Activated naive CD8-positive, alpha-beta T cell treated with anti-CD3 and anti-CD28 coated beads, Interleukin-2, amount 50 U/mL, for 24 hours (primary cell): Measurements from ENCODE around the gene BORCS6.

ENCODE experiments used
- ATAC-seq: fragments of 150-1000 bp; cut with Tn5 transposase; one replicate; pipeline ENCODE4 v1.10.0; 2021
- DNase-seq: peaks from one replicate; pipeline ENCODE4 v3.0.0; 2021
- H3K27ac Mint-ChIP-seq: one replicate; pipeline ENCODE4 v1.8.0; 2021; ENCODE audit warnings: mild to moderate bottlenecking, mixed read lengths
- H3K27me3 Mint-ChIP-seq: one replicate; pipeline ENCODE4 v1.8.0; 2021; ENCODE audit warnings: mixed read lengths
- H3K36me3 Mint-ChIP-seq: one replicate; pipeline ENCODE4 v1.8.0; 2021; ENCODE audit warnings: low read depth, mixed read lengths
- H3K4me1 Mint-ChIP-seq: one replicate; pipeline ENCODE4 v1.8.0; 2021; ENCODE audit warnings: mixed read lengths
- H3K4me3 Mint-ChIP-seq: one replicate; pipeline ENCODE4 v1.8.0; 2021; ENCODE audit warnings: mild to moderate bottlenecking, moderate library complexity, mixed read lengths
- H3K9me3 Mint-ChIP-seq: one replicate; pipeline ENCODE4 v1.8.0; 2021; ENCODE audit warnings: mixed read lengths

Gene BORCS6

GRCh38 chr17:8147141-8147804, 42.7 kb downstream of the BORCS6 start:
- Mint-ChIP-seq H3K4me1 (peaks cover 18% of the 10 kb centered on the region), H3K4me3 (no peak overlapping the region), H3K27ac (no peak overlapping the region), H3K27me3 (no peaks in the 10 kb centered on the region), H3K36me3 (peaks cover 31% of the 10 kb centered on the region), H3K9me3 (no peaks in the 10 kb centered on the region)
- ATAC-seq (no peak), DNase-seq (no peak)

DNA sequence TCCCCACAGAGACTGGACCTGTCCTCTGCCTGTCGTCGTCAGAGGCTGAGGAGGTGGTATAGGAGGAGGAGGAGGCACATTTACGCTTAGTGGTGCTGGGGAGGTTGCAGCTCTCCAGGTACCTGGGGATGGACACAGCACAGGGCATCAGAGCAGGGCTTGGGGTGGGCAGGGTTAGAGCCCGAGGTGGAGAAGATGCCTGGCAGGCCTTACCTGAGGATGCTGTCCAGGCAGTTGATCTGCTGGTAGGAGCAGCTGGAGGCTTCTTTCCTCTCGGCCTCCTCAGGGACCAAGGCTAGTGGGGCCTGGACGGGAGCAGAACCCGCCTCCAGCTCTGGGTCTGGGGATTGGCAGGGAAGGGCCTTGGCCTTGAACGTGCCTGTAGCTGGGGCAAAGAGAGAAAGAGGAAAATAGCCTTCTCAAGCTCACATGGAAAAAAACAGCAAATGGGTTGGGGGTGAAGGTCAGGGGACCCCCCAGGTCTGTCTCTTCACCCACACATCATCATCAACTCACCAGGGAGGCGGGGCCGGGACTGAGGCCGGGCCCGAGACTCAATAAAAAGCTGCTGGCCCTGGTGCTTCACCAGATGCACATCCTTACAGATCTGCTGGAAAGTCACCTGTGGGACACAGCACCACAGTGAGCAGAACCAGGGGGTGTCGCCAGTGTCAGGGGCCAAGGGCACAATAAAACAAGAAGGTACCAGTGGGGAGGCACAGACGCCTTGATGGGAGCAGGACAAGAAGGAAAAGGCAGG, 43.4 kb downstream of the BORCS6 start:
- ATAC-seq (no peak), DNase-seq (no peak)
- Mint-ChIP-seq H3K9me3 (no peaks in the 10 kb centered on the region), H3K36me3 (peaks cover 31% of the 10 kb centered on the region), H3K27ac (no peak overlapping the region), H3K27me3 (no peaks in the 10 kb centered on the region), H3K4me3 (no peak overlapping the region), H3K4me1 (peaks cover 14% of the 10 kb centered on the region)

GRCh38 chr17:8145811-8146210, 44.2 kb downstream of the BORCS6 start:
- peaks cover 9% of the 10 kb centered on the region for H3K4me1 Mint-ChIP-seq
- no peak for ATAC-seq
- no peak for DNase-seq
- no peak overlapping the region for H3K27ac Mint-ChIP-seq
- H3K9me3 Mint-ChIP-seq: no peaks in the 10 kb centered on the region
- H3K36me3 Mint-ChIP-seq: peaks cover 35% of the 10 kb centered on the region
- no peaks in the 10 kb centered on the region for H3K27me3 Mint-ChIP-seq
- no peak overlapping the region for H3K4me3 Mint-ChIP-seq

DNA sequence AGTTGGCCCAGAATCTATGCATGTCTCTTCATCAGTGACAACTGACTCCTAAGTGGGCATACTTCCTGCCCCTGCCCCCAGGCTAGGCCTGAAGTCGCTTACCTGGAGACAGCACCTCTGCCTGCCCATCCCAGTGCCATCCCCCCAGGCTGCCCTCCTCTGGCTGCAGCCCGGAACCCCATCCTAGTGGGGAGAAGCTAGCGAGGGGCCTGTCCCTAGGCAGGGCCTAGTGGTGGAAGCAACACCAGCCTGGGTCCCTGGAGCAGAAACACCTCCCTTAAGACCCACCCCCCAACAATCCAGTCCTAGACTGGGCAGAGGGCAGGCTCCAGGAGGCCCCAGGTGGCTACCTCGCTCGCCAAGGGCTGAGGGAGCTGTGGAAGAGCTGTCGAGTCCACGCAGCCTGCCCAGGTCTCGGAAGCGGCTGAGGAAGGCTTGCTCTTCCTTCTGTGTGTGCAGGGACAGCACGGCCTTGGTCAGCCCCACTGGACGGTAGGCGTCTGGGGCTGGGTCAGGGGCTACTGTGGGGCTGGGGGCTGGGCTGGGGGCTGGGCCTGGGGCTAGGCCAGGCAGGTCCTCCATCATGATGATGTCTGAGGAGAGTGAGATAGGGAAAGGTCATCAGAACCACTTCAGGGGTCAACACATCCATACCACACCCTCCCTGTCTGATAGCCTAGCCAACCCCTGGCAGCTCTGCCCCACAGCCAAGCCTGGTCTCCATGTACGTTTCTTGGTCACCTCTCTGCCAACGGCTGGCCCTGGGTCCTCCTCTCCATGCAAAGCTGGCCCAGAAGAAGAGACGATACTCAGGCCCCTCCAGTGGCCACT, 45.4 kb downstream of the BORCS6 start:
- no peaks in the 10 kb centered on the region for H3K27me3 Mint-ChIP-seq
- H3K9me3 Mint-ChIP-seq: no peaks in the 10 kb centered on the region
- DNase-seq: no peak
- ATAC-seq: no peak
- no peak overlapping the region for H3K4me3 Mint-ChIP-seq
- H3K4me1 Mint-ChIP-seq: no peaks in the 10 kb centered on the region
- H3K36me3 Mint-ChIP-seq: peaks cover 41% of the 10 kb centered on the region
- no peak overlapping the region for H3K27ac Mint-ChIP-seq

GRCh38 chr17:8143581-8144400, 46.2 kb downstream of the BORCS6 start:
- H3K27me3 Mint-ChIP-seq: peaks cover 2% of the 10 kb centered on the region
- H3K36me3 Mint-ChIP-seq: peaks cover 41% of the 10 kb centered on the region
- DNase-seq (no peak), ATAC-seq (no peak)
- H3K27ac Mint-ChIP-seq: no peak overlapping the region
- no peaks in the 10 kb centered on the region for H3K9me3 Mint-ChIP-seq
- no peaks in the 10 kb centered on the region for H3K4me1 Mint-ChIP-seq
- H3K4me3 Mint-ChIP-seq: no peak overlapping the region

- H3K27ac Mint-ChIP-seq: no peak overlapping the region
- H3K27me3 Mint-ChIP-seq: peaks cover 2% of the 10 kb centered on the region
- no peak for ATAC-seq
These were observed 46.9 kb downstream of the BORCS6 start for GRCh38 chr17:8142887-8143580.

GRCh38 chr17:8142158-8142886, 47.7 kb downstream of the BORCS6 start:
- H3K27me3 Mint-ChIP-seq: peaks cover 2% of the 10 kb centered on the region
- no peak for ATAC-seq
- no peak overlapping the region for H3K4me3 Mint-ChIP-seq
- H3K9me3 Mint-ChIP-seq: no peaks in the 10 kb centered on the region
- DNase-seq: no peak
- H3K4me1 Mint-ChIP-seq: no peaks in the 10 kb centered on the region
- H3K27ac Mint-ChIP-seq: no peak overlapping the region
- H3K36me3 Mint-ChIP-seq: peaks cover 30% of the 10 kb centered on the region

More at GRCh38 chr17:8142887-8143580, 46.9 kb downstream of the BORCS6 start:
- Mint-ChIP-seq H3K36me3 (peaks cover 34% of the 10 kb centered on the region), H3K4me1 (no peaks in the 10 kb centered on the region), H3K4me3 (no peak overlapping the region), H3K9me3 (no peaks in the 10 kb centered on the region)
- DNase-seq: no peak

DNA sequence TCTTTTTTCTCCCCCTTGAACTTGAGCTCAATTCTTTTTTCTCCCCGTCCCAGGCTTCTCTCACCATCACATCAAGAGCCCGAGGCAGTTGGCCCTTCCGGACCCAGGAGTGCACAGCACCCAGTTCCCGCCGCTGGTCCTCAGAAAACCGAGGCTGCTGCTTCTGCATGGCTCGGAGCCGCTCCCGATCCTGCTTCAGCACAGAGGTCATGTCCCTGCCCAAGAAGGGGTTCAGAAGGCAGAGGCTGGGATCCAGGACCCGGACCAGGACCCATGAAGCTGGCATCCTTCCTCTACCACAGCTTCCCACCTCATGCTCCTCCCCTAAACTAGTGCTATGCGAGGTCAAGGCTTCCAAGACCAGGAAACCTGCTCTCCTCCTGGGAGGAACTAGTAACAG, 48.2 kb downstream of the BORCS6 start:
- Mint-ChIP-seq H3K36me3 (peaks cover 30% of the 10 kb centered on the region), H3K9me3 (no peaks in the 10 kb centered on the region), H3K4me1 (peaks cover 1% of the 10 kb centered on the region), H3K4me3 (no peak overlapping the region), H3K27ac (no peak overlapping the region), H3K27me3 (peaks cover 3% of the 10 kb centered on the region)
- ATAC-seq (no peak), DNase-seq (no peak)

DNA sequence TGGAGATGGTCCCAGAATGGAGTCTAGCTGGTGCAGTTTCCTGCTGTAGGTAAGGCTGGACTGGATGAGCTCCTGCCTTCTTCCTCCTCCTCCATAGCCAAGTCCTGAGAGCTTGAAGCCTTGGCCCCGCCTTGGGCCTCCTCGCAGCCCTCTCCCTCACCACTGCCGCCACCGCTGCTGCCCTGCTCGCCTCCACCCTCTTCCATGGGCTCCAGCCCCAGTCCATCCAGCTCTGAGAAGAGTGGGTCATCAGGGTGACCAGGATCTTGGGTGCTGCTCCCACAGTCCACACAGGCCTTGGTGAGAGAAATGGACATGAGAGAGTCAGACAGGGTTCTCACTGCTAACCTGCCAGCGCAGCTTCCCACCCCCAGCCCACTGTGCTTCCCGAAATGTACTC, 48.9 kb downstream of the BORCS6 start:
- no peaks in the 10 kb centered on the region for H3K9me3 Mint-ChIP-seq
- peaks cover 2% of the 10 kb centered on the region for H3K4me1 Mint-ChIP-seq
- ATAC-seq (no peak), DNase-seq (no peak)
- peaks cover 23% of the 10 kb centered on the region for H3K36me3 Mint-ChIP-seq
- H3K27me3 Mint-ChIP-seq: peaks cover 5% of the 10 kb centered on the region
- no peak overlapping the region for H3K27ac Mint-ChIP-seq
- no peak overlapping the region for H3K4me3 Mint-ChIP-seq

DNA sequence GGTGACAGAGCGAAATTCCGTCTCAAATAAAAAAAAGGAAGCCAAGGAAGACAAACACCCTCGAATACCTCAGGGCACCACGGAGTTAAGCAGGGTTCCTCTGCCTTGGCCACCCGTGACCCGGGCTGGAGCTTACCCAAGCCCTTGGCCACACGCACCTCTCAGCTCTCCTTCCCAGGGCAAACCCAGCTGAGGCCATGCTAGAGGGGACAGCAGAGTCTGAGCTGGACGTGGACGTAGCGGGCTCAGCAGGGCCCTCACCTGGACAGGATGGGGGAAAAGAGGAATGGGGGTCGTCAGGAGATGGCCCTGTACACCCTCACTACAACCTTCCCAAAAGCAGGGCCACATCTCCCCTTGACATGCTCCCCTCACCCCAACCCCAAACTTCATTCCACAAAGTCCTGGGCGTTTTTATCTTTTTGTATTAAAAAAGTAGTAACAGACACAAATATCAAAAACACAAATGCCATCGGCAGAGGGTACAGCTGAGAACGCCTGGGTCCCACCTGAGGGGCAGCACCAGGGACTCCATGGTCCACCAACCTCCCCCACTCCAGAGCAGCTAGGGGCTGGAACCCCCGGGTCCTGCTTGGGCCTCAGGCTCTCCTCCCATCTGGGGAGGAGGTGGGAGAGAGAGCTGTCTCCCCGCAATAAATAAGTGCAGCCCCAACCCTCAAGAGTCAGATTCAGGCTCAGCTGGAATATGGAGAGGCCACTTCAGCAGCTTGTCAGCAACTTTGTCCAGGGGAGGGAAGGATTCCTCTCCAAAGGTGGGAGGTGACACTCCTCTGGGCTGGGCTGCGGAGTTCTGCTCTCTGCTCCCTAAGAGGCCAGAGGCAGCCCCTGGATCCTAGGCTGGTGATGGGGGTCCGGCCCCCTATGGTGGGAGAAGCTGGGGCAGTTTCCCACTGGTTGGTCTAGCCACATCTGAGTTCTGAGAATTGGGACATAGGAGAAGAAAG, 49.6 kb downstream of the BORCS6 start:
- H3K27ac Mint-ChIP-seq: no peak overlapping the region

GRCh38 chr17:8138672-8139371, 51.2 kb downstream of the BORCS6 start:
- Mint-ChIP-seq H3K27ac (no peak overlapping the region), H3K9me3 (no peaks in the 10 kb centered on the region), H3K27me3 (peaks cover 6% of the 10 kb centered on the region), H3K4me1 (peaks cover 4% of the 10 kb centered on the region), H3K36me3 (peaks cover 16% of the 10 kb centered on the region), H3K4me3 (no peak overlapping the region)
- DNase-seq (peak; percentile 98), ATAC-seq (peak; percentile 95)

More for the DNA sequence above, 49.6 kb downstream of the BORCS6 start:
- Mint-ChIP-seq H3K4me1 (peaks cover 2% of the 10 kb centered on the region), H3K27me3 (peaks cover 5% of the 10 kb centered on the region), H3K9me3 (no peaks in the 10 kb centered on the region), H3K4me3 (no peak overlapping the region), H3K36me3 (peaks cover 21% of the 10 kb centered on the region)
- no peak for DNase-seq
- ATAC-seq: no peak

DNA sequence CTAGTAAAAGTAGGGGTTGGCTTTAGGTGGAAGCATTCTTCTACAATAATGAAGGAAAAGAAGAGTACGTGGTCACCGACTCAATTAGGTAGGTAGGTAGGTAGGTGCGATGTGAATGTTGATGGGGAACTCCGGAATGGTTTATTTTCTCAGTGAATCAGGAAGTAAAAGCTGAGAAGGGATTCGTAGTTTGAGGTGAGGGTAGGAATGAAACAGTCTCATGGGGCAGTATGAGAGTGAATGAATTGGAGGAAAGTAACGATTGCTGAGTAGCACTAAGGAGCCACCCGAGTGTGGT, 51.7 kb downstream of the BORCS6 start:
- Mint-ChIP-seq H3K9me3 (no peaks in the 10 kb centered on the region), H3K27ac (no peak overlapping the region), H3K36me3 (peaks cover 15% of the 10 kb centered on the region), H3K4me1 (peaks cover 4% of the 10 kb centered on the region), H3K4me3 (no peak overlapping the region), H3K27me3 (peaks cover 6% of the 10 kb centered on the region)
- no peak for DNase-seq
- ATAC-seq: no peak
